ENCODE data around the gene CDH10. TPM values are rescaled to one million over a fixed set of nuclear protein-coding genes. Genes with fewer than 3 reads are reported as not detected.

CDH10 gene
- total RNA-seq, 4 donors from 2014 or later, result 0.14 TPM; not detected in 3

- in situ Hi-C loops (cut with MboI; ENCODE audit: low pct_ligation_motif_present in 1 of 4, low pct_unique_long_range_greater_than_20kb in 1 of 4, low sequenced_read_pairs in 3 of 4) (no loop called here), intact Hi-C loops (cut with DNase I; ENCODE audit: low total_unique reads) (no loop called here)
- no peaks in the 10 kb centered on the region for H3K36me3 ChIP-seq
- 0 to 1% methylated on average over 4 of the region's 4 CpGs for WGBS, 2 donors (ENCODE audit: low coverage in 1 of 2)
- H3K9me3 ChIP-seq, result no peaks in the 10 kb centered on the region
- no peak overlapping the region for H3K27ac ChIP-seq
- no peaks in the 10 kb centered on the region for H3K4me1 ChIP-seq
- no peak for DNase-seq
- no peak overlapping the region for H3K4me3 ChIP-seq
- TF ChIP-seq EP300 (IDR thresholded peaks at IDR 0.05; ENCODE audit: low read depth) (no peak), POLR2AphosphoS5 (IDR thresholded peaks at IDR 0.05) (no peak), CTCF (IDR thresholded peaks at IDR 0.05) (peak; percentile 38 to 61 (median 48))
- H3K27me3 ChIP-seq, result no peaks in the 10 kb centered on the region
Measured at GRCh38 chr5:24633715-24634325, 11.0 kb downstream of the CDH10 start.

DNA sequence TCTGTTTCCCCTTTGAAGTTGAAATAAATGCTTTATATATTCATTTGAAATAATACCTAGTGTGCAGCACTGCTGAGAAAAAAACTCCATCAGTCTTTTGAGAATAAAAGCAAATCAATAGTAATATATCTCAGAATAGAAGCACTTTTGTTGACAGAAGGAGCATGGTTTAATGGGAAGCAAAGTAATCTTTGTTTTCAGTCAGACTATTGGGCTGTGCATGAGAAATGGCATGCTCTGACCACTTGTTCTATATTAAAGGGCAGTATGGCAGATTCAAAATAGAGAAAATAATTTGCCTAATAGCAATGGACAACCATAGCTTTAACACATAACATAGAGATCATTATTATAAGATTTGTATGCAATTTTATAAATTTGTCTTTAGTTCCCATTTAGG lies 12.4 kb downstream of the CDH10 start:
- intact Hi-C loops (cut with DNase I; ENCODE audit: low total_unique reads), result no loop called here
- Histone ChIP-seq H3K4me1 (no peaks in the 10 kb centered on the region), H3K27ac (no peak overlapping the region), H3K4me3 (no peak overlapping the region), H3K9me3 (no peaks in the 10 kb centered on the region), H3K36me3 (no peaks in the 10 kb centered on the region), H3K27me3 (no peaks in the 10 kb centered on the region)
- TF ChIP-seq EP300 (IDR thresholded peaks at IDR 0.05; ENCODE audit: low read depth) (no peak), POLR2AphosphoS5 (IDR thresholded peaks at IDR 0.05) (no peak), POLR2A (IDR thresholded peaks at IDR 0.05) (no peak), CTCF (IDR thresholded peaks at IDR 0.05) (no peak)
- in situ Hi-C loops (cut with MboI; ENCODE audit: low pct_ligation_motif_present in 1 of 4, low pct_unique_long_range_greater_than_20kb in 1 of 4, low sequenced_read_pairs in 3 of 4), result no loop called here
- DNase-seq, result no peak

DNA sequence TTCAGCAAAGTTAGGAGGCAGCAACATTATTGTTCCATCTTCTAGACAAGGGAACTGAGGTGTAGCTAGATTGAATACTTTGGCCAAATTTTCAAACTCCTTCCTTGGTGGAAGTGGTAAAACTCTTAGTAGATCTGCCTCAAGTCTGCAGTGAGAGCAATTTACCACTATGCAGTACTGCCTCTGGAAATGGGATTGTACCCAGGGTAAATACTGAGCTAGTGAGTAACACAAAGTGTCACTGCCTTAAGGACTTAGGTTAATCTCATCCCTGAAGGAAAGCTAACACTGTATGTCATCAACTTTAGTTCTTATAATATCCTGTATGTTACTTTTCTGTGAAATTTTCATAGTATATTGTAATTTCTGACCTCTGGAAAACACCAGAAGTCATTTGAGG lies 13.9 kb downstream of the CDH10 start:
- in situ Hi-C loops (cut with MboI; ENCODE audit: low pct_ligation_motif_present in 1 of 4, low pct_unique_long_range_greater_than_20kb in 1 of 4, low sequenced_read_pairs in 3 of 4), result no loop called here
- no peak overlapping the region for H3K4me3 ChIP-seq
- DNase-seq, result no peak
- H3K27me3 ChIP-seq, result no peaks in the 10 kb centered on the region
- intact Hi-C loops (cut with DNase I; ENCODE audit: low total_unique reads), result no loop called here
- no peaks in the 10 kb centered on the region for H3K9me3 ChIP-seq
- H3K36me3 ChIP-seq, result no peaks in the 10 kb centered on the region
- H3K4me1 ChIP-seq, result no peaks in the 10 kb centered on the region
- TF ChIP-seq CTCF (IDR thresholded peaks at IDR 0.05) (no peak), EP300 (IDR thresholded peaks at IDR 0.05; ENCODE audit: low read depth) (no peak), POLR2A (IDR thresholded peaks at IDR 0.05) (no peak), POLR2AphosphoS5 (IDR thresholded peaks at IDR 0.05) (no peak)
- no peak overlapping the region for H3K27ac ChIP-seq

- DNase-seq, result no peak
- H3K4me3 ChIP-seq, result no peak overlapping the region
- no peak for TF ChIP-seq POLR2AphosphoS5 (IDR thresholded peaks at IDR 0.05)
- TF ChIP-seq POLR2A (IDR thresholded peaks at IDR 0.05), result no peak
- no peak for TF ChIP-seq EP300 (IDR thresholded peaks at IDR 0.05; ENCODE audit: low read depth)
- no peak for TF ChIP-seq CTCF (IDR thresholded peaks at IDR 0.05)
- no peaks in the 10 kb centered on the region for H3K36me3 ChIP-seq
- no peaks in the 10 kb centered on the region for H3K4me1 ChIP-seq
- no peaks in the 10 kb centered on the region for H3K9me3 ChIP-seq
- in situ Hi-C loops (cut with MboI; ENCODE audit: low pct_ligation_motif_present in 1 of 4, low pct_unique_long_range_greater_than_20kb in 1 of 4, low sequenced_read_pairs in 3 of 4), result no loop called here
- WGBS, 2 donors (ENCODE audit: low coverage in 1 of 2), result 57 to 64% methylated on average over 1 of the region's 1 CpG
- intact Hi-C loops (cut with DNase I; ENCODE audit: low total_unique reads), result no loop called here
- no peaks in the 10 kb centered on the region for H3K27me3 ChIP-seq
- no peak overlapping the region for H3K27ac ChIP-seq
Measured at GRCh38 chr5:24629798-24630197, 15.0 kb downstream of the CDH10 start.
